NCI-H2196 treated with DMSO at 0.1 percent for 48 hours (cell line): Measurements from ENCODE around the gene SAMD8.
"Not testable (repeated sequence)": the region's sequence is repeated elsewhere in the genome, so short reads cannot be mapped to it uniquely, and the experiment has no call there.

Experiments used
- DNase-seq: peaks from one replicate; lab custom pipeline; 2025; ENCODE audit not compliant: unreplicated experiment; lab: John Stamatoyannopoulos, UW

The SAMD8 gene

DNA sequence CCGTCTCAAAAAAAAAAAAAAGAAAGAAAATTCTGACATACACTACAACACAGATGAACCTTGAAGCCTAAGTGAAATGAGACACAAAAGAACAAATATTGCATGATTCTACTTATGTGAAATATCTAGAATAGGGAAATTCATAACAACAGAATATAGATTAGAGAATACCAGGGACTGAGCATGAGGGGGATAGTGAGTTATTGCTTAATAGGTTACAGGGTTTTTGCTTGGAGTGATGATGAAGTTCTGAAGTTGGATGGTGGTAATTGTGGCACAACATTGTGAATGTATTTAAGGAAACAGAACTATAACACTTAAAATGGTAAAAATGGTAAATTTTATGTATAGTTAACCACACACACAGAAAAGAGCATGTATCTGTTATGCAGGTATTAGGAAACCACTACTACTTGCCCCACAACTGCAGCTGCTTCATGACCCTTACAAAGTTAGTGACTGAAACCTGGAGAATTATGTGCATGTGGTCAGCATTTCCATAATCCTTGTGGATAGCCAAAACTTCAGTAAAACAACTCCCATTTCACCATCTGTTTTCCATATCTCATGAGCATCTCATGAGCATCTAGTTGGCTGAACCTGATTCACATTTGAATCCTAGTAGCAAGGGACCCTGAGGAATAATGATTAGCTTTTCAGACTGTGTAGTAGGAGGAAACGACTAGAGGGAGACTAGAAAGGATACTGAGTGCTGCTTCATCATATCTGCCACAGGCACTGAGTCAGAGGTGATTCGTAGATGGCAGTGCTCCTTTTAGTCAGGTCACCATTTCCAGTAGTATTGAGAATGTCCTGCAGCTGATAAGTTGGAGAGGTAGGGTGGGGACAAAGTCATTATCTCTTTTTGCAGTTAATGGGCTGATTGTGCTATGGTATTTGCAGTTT lies 26.3 kb downstream of the SAMD8 start:
- DNase-seq: no peak

DNA sequence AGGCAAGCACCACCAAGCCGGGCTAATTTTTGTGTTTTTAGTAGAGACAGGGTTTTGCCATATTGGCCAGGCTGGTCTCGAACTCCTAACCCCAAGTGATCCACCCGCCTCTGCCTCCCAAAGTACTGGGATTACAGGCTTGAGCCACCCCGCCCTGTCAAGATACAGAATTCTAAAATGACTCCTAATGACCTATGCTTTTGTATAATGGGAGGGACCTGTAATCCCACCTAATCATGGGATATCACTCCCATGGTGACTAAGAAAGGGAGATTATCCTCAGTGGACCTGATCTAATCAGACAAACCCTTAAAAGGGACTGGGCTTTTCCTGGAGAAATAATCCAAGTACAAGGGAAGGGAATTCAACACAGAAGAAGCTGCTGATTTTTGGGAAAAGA lies 28.8 kb downstream of the SAMD8 start:
- DNase-seq: no peak

DNA sequence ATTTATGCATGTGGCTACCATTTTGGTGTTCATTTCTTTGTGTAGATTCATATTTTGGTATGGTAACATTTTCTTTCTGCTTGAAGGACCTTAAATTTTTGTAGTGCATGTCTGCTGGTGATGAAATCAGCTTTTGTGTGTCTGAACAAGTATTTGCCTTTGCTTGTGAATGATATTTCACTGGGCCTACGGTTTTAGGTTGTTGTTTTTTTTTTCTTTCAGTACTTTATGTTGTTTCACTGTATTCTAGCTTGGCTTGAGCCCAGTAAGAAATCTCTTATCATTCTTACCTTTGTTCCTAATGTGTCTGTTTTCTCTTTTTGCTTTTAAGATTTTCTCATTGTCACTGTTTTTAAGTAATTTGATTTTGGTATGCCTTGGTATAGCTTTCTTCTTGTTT lies 31.9 kb downstream of the SAMD8 start:
- no peak for DNase-seq

DNA sequence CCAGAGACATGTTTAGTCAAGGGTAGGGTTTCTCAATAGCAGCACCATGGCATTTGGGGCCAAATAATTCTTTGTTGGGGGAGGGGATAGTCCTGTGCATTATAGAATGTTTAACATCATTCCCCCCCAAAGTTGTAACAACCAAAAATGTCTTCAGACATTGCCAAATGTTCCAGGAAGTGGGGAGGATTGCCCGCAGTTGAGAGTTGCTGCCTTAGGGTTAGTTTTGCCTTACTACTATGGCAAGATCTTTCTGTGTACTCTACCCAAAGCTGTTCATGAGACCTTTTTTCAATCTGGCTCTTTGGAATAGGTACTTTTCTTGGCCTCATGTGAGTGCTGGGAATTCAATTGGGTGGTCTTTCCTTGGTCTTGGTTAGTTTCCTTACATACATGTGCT lies 34.1 kb downstream of the SAMD8 start:
- no peak for DNase-seq

DNA sequence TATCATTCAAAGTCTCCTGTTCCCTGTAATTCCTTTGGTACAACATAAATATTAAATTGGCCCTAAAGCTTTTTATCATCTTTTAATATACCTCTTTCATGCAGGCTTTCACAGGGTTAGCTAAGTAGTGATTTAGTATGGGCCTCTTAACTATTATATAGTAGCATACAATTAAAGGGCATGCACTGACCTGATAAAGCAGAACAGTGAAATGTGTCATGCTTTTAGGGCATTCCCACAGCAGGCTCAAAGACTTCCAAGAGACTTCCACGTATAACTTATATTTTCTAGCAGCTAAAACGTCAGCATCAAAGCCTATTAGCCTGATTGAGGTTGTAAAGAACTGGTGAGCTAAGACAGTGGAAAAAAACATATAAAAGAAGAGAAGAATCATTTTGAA lies 35.3 kb downstream of the SAMD8 start:
- no peak for DNase-seq

DNA sequence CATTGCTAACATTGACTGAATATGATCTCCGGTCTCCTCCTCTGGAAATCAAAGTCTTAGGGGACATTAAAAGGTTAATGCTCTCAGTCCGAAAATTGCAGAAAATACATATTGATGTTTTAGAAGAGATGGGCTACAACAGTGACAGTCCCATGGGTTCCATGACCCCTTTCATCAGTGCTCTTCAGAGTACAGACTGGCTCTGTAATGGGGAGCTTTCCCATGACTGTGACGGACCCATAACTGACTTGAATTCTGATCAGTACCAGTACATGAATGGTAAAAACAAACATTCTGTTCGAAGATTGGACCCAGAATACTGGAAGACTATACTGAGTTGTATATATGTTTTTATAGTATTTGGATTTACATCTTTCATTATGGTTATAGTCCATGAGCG lies 39.2 kb downstream of the SAMD8 start:
- no peak for DNase-seq

DNA sequence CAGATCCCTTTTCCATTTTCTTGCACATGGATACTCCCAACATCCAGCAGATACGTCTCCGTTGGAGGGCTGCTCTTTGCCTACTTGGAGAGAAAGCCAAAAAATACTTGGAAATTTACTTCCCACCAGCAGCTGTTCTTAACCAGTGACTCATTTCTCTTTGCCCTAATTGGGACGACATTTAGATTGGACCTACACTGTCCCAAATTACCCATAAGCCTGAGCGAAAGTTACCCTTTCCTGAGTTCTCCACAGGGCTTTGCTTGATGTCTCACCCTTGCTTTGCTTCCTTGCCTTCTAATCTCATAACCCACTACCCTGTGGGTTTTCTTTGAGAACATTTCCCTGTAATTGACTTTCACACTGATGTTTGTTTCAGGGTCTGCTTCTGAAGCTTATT lies 48.1 kb downstream of the SAMD8 start:
- DNase-seq: no peak

DNA sequence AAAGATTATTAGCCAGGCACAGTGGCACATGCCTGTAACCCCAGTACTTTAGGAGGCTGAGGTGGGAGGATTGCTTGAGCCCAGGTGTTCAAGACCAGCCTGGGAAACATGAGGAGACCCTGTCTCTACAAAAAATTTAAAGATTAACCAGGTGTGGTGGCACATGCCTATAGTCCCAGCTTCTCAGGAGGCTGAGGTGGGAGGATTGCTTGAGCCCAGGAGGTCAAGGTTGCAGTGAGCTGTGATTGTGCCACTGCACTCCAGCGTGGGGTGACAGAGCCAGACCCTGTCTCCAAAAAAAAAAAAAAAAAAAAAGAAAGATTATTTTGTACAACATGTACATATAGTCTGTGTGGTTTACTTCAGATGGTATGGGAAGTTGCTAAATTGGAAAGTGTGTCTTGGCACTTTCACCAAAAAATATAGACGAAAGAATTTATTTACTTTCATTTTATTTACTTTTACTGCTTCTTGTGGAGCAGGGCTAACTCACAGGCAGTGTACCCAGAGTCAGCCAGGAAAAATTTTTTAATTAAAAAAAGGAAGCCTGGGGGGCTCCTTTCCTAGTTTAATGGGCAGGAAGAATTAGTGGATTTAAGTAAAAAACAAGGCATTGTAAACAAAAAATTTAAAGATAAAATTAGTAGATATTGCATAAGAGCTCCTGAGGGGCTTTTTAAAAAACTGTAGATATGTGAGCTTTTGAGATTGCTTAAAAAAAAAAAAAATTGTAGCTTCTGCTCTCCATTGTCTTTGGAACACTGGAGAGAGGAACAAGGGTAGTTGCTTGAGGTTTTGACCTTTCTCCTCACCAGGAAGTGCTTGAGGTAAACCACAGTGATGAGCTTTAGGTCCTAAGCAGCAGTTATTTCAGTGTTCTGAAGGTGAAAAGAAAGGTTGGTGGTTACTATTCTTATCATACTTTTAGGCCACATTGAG lies 54.5 kb downstream of the SAMD8 start:
- no peak for DNase-seq

DNA sequence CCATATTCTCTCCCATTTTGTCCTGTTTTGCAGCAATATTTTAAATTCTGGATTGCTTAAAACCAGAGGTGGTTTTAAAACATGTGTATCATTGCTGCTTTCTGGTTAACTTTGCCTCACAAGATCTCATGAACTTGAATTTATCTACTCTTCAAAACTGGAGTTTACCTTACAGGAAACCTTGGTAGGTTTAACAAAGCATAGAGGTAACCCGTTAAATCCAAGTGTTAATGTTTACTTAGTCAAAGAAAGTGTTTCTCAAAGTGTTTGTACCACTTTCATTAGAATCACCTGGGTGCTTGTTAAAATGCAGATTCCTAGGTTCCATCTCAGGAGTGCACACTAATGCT lies 55.1 kb downstream of the SAMD8 start:
- DNase-seq: no peak

DNA sequence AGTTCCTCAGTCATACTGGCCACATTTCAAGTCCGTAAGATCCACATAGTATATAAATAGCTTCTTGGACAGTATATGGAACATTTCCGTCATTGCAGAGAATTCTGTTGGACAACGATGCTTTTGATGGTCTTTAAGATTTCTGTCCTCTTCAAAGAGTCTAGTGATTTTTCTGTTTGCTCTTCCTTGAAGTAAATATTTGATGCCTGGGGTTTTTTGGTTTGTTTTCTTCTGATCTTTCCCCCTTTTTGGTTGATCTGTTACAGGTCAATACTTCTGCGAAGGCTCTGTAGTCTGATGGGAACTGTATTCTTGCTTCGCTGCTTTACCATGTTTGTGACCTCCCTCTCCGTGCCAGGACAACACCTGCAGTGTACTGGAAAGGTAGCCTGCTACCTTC lies 56.8 kb downstream of the SAMD8 start:
- no peak for DNase-seq

DNA sequence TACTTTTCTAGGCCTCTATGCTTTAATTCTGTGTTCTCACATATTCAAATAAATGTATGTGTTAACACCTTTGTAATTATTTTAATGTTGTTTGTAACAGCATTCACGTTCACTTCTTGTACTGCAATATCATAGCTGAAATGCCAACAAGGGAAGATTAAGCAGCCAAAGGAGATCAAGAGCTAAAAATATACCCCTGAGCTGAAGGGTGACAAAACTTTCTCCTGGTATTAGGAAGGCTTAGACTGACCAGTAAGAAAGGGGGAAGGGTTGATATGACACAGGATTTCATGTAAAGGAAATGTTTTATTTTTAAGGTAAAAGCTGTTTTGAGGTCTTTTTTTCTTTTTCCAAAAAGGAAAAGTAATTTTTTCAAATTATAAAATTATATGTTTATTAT lies 58.8 kb downstream of the SAMD8 start:
- DNase-seq: no peak

DNA sequence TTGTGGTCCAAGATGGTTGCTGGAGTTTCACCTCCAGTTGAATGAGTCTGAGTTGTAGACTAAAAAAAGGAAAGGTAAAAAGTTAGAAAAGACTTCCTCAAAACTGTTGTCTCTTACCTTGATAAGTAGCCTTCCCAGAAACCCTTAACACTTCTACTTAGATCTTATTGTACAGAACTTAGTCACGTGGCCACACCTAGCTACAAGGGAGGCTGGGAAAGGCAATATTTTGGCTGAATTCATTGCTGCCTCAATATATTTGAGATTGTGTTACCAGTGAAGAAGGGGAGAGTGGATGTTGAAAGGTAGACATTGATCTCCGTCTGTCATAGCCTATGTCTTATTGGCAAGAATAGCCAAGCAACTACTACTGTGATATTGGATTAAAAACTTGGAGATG lies 63.6 kb downstream of the SAMD8 start:
- DNase-seq: no peak

DNA sequence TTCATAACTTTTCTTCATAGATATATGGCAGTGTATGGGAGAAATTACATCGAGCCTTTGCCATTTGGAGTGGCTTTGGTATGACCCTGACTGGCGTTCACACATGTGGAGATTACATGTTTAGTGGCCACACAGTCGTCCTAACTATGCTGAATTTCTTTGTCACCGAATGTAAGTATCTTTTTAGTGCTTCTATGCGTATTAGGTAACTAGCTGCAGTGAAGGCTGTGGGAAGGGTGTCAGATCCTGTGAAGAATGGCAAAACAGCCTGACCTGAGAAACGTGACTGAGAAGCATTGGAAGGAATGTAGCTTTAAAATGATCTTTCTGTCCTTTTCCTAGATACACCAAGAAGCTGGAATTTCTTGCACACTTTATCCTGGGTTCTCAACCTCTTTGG lies 64.6 kb downstream of the SAMD8 start:
- no peak for DNase-seq

DNA sequence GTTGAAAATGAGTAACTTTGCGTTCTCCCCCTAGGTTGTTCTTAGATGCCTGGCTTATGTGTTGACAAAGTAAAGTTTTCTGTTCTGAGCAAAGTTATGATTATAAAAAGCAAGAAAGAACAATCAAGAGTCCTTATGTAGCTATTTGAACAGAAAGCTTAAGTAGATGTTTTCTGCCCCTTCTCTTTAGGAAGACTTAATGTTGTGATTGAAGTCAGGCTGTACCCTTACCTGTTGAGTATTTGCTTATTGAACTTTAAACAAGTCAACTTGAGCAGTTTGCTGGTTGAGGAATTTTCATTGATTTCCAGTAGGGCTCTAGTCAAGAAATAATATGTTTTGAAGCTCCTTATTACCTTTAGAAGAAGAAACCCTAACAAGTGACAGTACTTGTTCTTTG lies 65.3 kb downstream of the SAMD8 start:
- DNase-seq: no peak

DNA sequence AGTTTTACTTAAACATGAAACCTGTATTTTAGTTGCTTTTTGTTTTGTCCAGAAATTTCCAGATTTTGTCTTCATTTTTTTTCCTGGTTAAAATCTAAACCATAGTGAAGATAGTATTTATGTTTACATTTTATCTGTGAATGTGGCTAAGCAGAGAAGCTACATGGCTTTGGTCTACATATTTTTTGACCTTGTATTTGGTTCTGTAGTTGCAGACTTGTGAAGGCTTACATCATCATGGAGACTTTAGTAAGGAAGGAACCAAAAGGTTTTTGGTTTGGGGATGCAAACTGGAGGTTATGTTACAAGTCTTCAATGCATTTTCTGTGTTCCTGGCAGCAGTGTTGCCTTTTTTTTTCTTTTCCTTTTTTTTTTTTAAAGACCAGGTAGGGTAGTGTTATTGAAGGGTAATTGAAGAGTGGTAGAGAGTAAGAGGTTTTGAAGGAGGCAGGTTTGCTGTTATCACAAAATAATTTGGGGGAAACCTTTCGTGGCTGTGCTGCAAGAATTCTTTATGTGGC lies 68.3 kb downstream of the SAMD8 start:
- DNase-seq: no peak

DNA sequence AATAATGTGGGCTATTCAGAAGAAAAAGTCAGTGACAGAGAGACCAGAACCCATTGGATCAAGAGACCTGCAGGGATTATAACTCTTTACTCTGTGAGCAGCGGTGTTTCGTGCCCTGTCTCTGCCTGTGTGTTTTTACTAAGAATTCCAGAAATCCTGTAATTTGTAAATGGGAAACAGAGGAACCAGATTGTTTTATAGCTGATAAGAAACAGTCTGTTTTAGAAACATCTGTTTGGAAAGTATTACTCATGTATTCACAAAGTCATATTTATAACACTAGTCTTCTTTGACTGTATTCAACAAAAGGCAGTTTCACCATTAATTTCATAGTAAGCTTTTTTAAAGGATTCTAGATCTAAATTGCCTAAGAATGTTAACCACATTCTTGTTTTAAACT lies 69.1 kb downstream of the SAMD8 start:
- no peak for DNase-seq

DNA sequence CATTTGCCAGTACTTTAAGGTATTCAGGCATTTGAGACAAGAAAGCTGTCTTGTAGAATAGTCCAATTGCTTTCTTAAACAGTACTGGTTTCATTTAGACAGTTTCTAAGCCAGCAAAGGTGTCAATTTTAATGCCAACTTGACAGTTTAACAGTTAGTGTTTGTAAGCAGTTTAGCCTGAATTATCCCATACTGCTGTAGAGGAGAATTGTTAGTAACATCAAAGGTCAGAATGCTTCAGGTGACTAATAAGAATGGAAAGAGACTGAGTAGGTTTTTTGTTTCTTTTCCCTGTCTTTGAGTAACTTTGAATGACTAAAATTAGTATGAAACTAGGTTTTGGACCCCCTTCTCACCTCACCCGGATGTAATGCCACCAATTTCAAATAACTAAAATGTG lies 69.6 kb downstream of the SAMD8 start:
- no peak for DNase-seq

DNA sequence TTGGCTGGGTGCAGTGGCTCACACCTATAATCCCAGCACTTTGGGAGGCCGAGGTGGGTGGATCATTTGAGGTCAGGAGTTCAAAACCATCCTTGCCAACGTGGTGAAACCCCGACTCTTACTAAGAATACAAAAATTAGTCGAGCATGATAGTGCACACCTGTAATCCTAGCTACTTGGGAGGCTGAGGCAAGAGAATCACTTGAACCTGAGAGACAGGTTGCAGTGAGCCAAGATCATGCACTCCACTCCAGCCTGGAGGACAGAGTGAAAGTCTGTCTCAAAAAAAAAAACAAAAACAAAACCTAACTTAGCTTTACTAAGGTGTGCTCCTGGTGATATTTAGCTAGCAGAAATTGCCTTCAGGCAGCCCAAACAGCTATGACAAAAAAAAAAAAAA lies 74.9 kb downstream of the SAMD8 start:
- no peak for DNase-seq

DNA sequence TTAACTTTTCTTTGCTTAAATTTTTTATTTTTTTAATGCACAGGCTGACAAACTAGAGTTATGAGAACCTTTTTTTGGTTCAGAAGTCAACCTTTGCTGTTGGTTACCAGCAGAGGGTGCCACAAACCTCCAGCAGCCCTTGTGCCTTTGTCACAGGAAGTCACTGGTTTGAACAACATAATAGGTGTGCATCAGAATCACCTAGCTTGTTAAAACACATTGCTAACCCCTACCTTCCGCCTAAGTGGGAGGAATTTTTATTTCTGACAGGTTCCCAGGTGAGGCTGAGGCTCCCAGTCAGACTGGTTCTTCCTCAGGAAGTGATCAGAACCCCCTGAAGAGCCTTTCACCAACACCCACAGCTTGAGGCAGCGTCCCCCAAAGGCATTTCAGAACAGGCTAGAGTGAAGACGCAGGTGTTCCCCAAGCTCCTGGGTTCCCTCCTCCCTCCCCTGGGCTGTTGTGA lies 76.5 kb downstream of the SAMD8 start:
- peak; percentile 53 for DNase-seq

DNA sequence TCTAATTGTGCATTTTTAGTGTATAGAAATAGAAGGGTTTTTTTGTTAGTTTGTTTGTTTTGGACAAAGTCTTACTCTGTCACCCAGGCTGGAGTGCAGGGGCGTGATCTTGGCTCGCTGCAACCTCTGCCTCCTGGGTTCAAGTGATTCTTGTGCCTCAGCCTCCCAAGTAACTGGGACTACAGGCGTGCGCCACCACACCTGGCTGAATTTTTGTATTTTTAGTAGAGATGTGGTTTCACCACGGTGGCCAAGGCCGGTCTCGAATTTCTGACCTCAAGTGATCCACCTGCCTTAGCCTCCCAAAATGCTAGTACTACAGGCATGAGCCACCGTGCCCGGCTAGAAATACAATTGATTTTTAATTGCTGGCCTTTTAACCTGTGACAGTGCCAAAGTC lies 77.1 kb downstream of the SAMD8 start:
- not testable (repeated sequence) for DNase-seq

DNA sequence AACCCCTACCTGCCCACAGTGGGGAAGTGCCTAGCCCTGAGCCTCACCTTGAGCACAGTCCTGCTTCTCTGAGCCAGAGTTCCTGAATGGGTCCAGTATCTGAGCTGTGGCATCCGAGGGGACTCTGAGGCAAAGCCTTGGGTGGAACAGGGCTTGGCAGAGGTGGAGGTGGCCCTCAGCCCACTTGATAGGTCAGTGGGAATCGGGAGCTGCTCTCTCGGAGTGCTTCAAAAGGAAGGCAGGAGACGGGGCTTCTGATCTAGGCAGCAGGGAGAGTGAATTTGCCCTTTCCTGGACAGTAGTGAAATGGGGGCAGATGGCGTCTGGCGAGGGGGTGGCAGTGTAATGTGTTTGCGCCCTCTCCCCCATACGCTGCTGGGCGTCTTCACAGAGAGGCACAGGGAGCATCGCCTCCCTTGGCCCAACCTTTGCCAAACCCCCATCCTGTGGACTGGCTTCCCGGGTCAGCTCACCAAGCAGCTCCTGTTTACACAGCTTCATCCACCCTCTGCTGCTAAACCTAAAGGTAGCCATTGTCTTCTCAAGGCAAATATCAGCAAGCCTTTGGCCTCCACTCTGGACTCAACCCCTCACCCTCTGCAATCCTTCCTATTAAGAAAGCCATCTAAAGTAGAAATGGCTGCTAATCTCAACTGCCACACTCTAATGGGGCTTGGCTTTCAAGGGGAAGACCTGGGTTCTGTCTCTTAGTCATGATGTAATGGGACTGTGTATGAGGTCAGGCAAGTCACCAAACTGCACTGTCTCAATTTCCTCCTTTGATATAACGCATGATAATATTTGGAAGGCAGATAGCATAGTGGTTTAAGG lies 78.0 kb downstream of the SAMD8 start:
- no peak for DNase-seq
